Measurements from ENCODE around the gene SHB. TPM values are rescaled to one million over a fixed set of nuclear protein-coding genes. Genes with fewer than 3 reads are reported as not detected.

The SHB gene
- polyA plus RNA-seq, 2 of the 4 experiments (the other 2 are of a cell fraction): 15.4 to 22.0 TPM

DNA sequence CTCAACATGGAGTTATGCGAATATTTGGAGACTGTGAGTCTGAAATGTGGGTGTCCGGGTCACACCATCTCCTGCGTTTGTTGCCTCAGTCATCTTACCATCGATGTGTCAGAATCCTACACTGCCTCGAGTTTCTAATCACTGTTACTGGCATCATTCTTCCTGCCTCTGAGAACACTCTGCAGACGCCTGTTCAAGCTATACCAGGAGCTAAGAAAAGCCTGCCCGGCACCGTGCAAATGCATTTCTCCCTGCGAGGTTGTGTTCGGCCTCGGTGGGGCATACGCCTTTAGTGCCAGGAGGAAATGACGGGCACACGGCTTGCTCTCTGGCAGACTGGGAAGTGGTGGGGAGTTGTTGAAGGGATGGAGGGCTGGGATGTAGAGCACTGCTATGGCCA lies 133.9 kb downstream of the SHB start (continued):
- TF ChIP-seq FOSL2 (IDR thresholded peaks at IDR 0.05): no peak
- no peak for TF ChIP-seq FOSL2 (CRISPR knock-in tag; IDR thresholded peaks at IDR 0.05)
- TF ChIP-seq HMGXB4 (CRISPR knock-in tag; IDR thresholded peaks at IDR 0.05; ENCODE audit: borderline replicate concordance): no peak
- TF ChIP-seq, protein P1, sequence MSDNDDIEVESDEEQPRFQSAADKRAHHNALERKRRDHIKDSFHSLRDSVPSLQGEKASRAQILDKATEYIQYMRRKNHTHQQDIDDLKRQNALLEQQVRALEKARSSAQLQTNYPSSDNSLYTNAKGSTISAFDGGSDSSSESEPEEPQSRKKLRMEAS (IDR thresholded peaks at IDR 0.05): no peak
- TF ChIP-seq CHD2 (IDR thresholded peaks at IDR 0.05; ENCODE audit: low read length, partially characterized antibody): no peak
- no peak for TF ChIP-seq PBX3 (IDR thresholded peaks at IDR 0.05)

- ATAC-seq (no peak), DNase-seq (ENCODE audit: low read depth in 1 of 2, low spot score in 1 of 2) (no peak), FAIRE-seq (no peak)
- Histone ChIP-seq H3K4me2 (no peak overlapping the region), H3K4me3 (no peak overlapping the region), H3K27ac (no peak overlapping the region), H3K4me1 (peaks cover 11% of the 10 kb centered on the region), H3K9me3 (0 out of 3 replicates have a peak, but pooled peaks cover 7% of the 10 kb centered on the region)
- ChIA-PET CTCF (interaction anchor here (1.0 to 2.9 kb wide), 2 partner anchors 18 to 123 kb away, joined by 3 to 14 read pairs; no protein-coding TSS in a partner anchor), POLR2A (no interaction called here)
- 93% methylated on average over 5 of the region's 5 CpGs for WGBS (ENCODE audit: missing lambda C conversion rate)
- TF ChIP-seq EHMT2 (IDR thresholded peaks at IDR 0.05; ENCODE audit: low read depth) (no peak), SMC3 (IDR thresholded peaks at IDR 0.05) (no peak), NR3C1 (IDR thresholded peaks at IDR 0.05) (no peak)
Measured at GRCh38 chr9:37931592-37931991, 137.4 kb downstream of the SHB start.

DNA sequence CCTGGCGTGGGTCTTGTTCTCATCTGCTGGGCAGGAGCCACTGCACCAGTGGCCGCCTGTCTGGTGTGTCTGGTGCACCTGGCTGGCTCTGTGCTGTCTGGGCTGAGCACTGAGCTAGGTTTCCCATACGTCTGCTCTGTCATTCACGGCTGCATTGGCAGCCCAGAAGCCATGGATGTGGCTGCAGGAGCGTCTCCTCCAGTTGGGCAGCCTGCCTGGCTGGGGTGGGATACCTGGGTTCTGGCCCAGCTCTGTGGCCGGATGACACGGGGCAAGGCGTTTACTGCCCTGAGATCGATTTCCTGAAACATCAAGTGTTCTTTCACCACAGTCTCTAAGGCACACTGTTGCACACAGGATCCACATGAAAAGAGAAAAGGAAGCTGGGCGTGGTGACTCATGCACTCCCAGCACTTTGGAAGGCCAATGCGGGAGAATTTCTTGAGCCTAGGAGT lies 139.6 kb downstream of the SHB start:
- FAIRE-seq: no peak
- H3K4me1 ChIP-seq: peaks cover 22% of the 10 kb centered on the region
- no peak for ATAC-seq
- 0 out of 3 replicates have a peak, but pooled peaks cover 7% of the 10 kb centered on the region for H3K9me3 ChIP-seq
- TF ChIP-seq HOXB13 (CRISPR knock-in tag; IDR thresholded peaks at IDR 0.05; ENCODE audit: low read depth): no peak
- CTCF ChIA-PET: interaction anchor here (2.9 kb wide), 1 partner anchor 16 kb away, joined by 14 read pairs; no protein-coding TSS in a partner anchor
- DNase-seq (ENCODE audit: low read depth in 1 of 2, low spot score in 1 of 2): no peak
- POLR2A ChIA-PET: no interaction called here
- no peak overlapping the region for H3K4me3 ChIP-seq
- H3K4me2 ChIP-seq: no peak overlapping the region
- WGBS (ENCODE audit: missing lambda C conversion rate): 94% methylated on average over 11 of the region's 11 CpGs
- H3K27ac ChIP-seq: no peak overlapping the region

DNA sequence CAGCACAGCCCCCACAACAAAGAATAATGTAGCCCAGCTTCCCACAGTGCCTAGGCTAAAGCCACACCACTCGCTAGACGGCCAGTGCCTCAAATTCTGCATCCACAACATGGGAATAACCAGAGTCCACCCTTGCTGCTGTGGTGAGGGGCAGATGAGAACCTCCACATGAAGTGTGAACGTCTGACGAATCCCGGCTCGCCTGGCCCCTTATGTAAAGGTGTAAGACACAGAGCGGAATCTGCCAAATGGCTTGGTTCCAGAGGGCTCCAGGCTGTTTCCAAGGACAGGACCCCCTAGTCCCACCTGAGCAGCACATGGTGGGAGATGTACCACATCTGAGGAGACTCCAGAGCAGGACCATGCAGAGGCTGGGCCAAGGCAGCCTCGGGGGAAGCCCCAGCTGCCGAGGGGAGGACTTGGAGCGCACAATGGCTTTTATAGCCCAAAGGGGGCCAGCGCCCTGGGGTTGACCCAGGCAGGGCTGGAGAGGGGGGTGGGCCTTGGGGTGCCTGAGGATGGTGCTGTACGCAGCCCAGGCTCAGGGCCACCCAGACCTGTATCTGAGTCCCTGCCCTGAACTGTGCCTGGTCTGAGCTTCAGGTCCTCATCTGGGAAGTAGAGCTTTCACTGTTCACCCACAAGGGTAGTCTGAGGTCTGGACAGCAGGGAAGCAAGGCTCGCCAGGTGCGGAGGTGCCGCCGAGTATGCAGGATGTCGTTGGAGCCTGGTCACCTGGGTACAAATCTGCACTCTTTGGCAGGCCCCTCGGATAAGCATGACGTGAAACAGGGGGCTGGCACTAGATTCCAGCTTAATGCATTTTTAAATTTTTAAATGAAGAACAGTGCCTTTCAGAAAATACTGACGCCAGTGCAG lies 140.2 kb downstream of the SHB start:
- Histone ChIP-seq H3K4me2 (no peak overlapping the region), H3K4me1 (peaks cover 22% of the 10 kb centered on the region), H3K27ac (peak overlapping the region in 1 of 2 experiments; percentile 20; a peak in 1 of 6 replicates), H3K4me3 (no peak overlapping the region), H3K9me3 (0 out of 3 replicates have a peak, but pooled peaks cover 7% of the 10 kb centered on the region)
- no peak for TF ChIP-seq HEYL (CRISPR knock-in tag; IDR thresholded peaks at IDR 0.05)
- TF ChIP-seq, protein P2, sequence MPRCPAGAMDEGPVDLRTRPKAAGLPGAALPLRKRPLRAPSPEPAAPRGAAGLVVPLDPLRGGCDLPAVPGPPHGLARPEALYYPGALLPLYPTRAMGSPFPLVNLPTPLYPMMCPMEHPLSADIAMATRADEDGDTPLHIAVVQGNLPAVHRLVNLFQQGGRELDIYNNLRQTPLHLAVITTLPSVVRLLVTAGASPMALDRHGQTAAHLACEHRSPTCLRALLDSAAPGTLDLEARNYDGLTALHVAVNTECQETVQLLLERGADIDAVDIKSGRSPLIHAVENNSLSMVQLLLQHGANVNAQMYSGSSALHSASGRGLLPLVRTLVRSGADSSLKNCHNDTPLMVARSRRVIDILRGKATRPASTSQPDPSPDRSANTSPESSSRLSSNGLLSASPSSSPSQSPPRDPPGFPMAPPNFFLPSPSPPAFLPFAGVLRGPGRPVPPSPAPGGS (IDR thresholded peaks at IDR 0.05): no peak
- TF ChIP-seq FOSB (CRISPR knock-in tag; IDR thresholded peaks at IDR 0.05): no peak
- no peak for TF ChIP-seq GATA3 (IDR thresholded peaks at IDR 0.05; ENCODE audit: borderline replicate concordance)
- no peak for TF ChIP-seq SREBF2 (IDR thresholded peaks at IDR 0.05)
- TF ChIP-seq BHLHE40 (IDR thresholded peaks at IDR 0.05; ENCODE audit: low read depth, low read length): no peak
- TF ChIP-seq HOXB5 (CRISPR knock-in tag; IDR thresholded peaks at IDR 0.05): no peak
- no peak for TF ChIP-seq TP53 (CRISPR knock-in tag; IDR thresholded peaks at IDR 0.05)
- no peak for TF ChIP-seq PBX3 (IDR thresholded peaks at IDR 0.05)
- ChIA-PET CTCF (interaction anchor here (1.0 to 2.9 kb wide), 2 partner anchors 15 to 159 kb away, joined by 4 to 14 read pairs; no protein-coding TSS in a partner anchor), POLR2A (no interaction called here)
- no peak; a peak in 1 of 6 replicates for ATAC-seq
- no peak for DNase-seq (ENCODE audit: low read depth in 1 of 2, low spot score in 1 of 2)
- no peak for FAIRE-seq
- 95% methylated on average over 18 of the region's 20 CpGs for WGBS (ENCODE audit: missing lambda C conversion rate)

Measured in A549 (cell line).